Measurements from ENCODE around the gene TPSG1.
"Not testable (repeated sequence)": the region's sequence is repeated elsewhere in the genome, so short reads cannot be mapped to it uniquely, and the experiment has no call there.

The TPSG1 gene

GRCh38 chr16:1225051-1225451 lies at the start of gene TPSG1:
TSS of gene TPSG1 (minus strand) at chr16:1225268. CDS start at chr16:1225252, 16 bp downstream.
- no peak for DNase-seq (ENCODE audit: extremely low read depth in 1 of 2, low read depth in 1 of 2)

DNA sequence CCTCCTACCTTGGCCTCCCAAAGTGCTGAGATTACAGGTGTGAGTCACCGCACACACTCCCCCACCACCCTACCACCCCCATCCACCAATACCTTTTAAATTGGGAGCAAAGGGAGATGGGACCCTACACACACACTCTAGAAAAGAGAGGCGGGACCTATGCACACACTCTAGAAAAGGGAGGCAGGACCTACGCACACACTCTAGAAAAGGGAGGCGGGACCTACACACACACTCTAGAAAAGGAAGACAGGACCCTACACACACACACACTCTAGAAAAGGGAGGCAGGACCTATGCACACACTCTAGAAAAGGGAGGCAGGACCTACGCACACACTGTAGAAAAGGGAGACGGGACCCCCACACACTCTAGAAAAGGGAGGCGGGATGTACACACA lies 49.7 kb upstream of the TPSG1 start:
- no peak for DNase-seq (ENCODE audit: extremely low read depth in 1 of 2, low read depth in 1 of 2)

DNA sequence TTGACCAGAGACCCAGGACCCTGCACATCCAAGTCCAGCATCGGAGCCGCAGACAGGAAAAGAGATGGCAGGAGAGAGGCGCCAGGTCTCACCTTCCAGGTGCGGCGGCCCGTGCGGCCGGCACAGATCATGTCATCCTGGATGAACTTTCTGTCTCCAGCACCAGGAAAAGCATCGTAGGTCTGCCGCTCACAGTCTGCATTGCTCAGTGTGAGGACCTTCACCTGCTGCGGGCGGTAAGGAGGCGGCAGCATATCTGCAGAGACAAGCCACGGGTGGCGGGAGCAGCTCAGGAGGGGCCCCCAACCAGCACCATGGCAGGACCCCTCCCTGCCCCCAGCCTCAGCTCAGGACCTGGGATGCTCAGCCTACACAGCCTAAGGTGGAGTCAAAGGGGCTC lies 48.7 kb upstream of the TPSG1 start:
- DNase-seq (ENCODE audit: extremely low read depth in 1 of 2, low read depth in 1 of 2): no peak

GRCh38 chr16:1272453-1273198 lies 47.6 kb upstream of the TPSG1 start:
- DNase-seq (ENCODE audit: extremely low read depth in 1 of 2, low read depth in 1 of 2): no peak

DNA sequence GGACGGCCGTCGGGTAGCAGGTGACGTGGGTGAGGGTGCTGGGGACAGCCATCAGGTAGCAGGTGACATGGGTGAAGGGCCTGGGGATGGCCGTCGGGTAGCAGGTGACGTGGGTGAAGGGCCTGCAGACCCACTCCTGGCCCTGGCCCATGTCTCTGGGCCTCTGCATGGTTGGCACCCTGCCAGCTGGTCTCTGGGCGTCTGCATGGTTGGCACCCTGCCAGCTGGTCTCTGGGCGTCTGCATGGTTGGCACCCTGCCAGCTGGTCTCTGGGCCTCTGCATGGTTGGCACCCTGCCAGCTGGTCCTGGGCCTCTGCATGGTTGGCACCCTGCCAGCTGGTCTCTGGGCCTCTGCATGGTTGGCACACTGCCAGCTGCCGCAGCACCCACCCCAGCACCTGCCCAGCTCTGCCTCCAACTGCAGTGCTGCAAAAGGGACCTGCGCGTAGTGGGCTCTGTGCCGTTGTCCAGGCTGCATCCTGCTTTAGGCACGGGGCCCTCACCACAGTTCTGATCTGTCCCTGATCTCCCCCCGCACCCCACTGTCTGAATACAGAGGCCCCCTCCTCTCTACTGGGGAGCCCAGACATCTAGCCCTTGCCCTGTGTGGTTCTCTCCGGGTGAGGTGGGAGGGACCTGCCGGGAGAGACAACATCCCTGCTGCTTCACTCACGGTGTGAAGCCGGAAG lies 46.8 kb upstream of the TPSG1 start:
- not testable (repeated sequence) for DNase-seq (ENCODE audit: extremely low read depth in 1 of 2, low read depth in 1 of 2)

- DNase-seq (ENCODE audit: extremely low read depth in 1 of 2, low read depth in 1 of 2): no peak
Measured at GRCh38 chr16:1271380-1271723, 46.3 kb upstream of the TPSG1 start.

DNA sequence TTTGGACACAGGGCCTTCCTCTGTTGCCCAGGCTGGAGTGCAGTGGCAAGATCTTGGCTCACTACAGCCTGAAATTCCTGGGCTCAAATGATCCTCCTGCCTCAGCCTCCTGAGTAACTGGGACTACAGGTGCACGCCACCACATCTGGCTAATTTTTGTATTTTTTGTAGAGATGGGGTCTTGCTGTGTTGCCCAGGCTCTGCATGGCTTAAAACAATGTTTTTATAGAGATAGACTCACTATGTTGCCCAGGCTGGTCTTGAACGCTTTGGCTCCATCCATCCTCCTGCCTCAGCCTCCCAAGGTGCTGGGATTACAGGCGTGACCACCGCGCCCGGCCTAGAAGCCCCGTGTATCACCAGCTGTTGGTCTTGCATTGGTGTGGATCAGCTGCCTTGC lies 44.4 kb upstream of the TPSG1 start:
- DNase-seq (ENCODE audit: extremely low read depth in 1 of 2, low read depth in 1 of 2): not testable (repeated sequence)

GRCh38 chr16:1265826-1266225 lies 40.8 kb upstream of the TPSG1 start:
- DNase-seq (ENCODE audit: extremely low read depth in 1 of 2, low read depth in 1 of 2): no peak

DNA sequence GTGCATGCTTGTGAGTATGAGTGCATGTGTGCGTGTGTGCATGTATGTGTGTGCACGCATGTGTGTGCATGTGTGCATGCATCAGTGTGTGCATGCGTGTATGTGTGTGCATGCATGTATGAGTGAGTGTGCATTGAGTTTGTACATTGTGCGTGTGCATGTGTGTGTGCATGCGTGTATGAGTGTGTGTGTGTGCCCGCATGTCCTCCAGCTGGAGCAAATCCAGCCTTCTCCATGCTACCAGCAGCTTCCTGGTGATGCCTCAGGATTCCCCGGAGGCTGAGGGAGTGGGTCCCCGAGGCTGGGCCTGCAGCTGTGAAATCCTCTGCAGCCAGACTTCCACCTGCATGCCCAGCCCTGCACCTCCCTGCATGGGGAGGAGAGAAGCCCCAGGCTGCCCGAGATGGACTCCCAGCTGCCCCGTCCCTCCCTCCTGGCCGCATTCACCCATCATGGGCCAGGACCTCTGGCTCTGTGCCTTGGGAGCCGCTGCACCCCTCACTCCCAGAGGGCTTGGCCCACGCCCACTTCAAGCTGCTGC lies 40.1 kb upstream of the TPSG1 start:
- no peak for DNase-seq (ENCODE audit: extremely low read depth in 1 of 2, low read depth in 1 of 2)

- no peak for DNase-seq (ENCODE audit: extremely low read depth in 1 of 2, low read depth in 1 of 2)
Measured at GRCh38 chr16:1264345-1265089, 39.4 kb upstream of the TPSG1 start.

DNA sequence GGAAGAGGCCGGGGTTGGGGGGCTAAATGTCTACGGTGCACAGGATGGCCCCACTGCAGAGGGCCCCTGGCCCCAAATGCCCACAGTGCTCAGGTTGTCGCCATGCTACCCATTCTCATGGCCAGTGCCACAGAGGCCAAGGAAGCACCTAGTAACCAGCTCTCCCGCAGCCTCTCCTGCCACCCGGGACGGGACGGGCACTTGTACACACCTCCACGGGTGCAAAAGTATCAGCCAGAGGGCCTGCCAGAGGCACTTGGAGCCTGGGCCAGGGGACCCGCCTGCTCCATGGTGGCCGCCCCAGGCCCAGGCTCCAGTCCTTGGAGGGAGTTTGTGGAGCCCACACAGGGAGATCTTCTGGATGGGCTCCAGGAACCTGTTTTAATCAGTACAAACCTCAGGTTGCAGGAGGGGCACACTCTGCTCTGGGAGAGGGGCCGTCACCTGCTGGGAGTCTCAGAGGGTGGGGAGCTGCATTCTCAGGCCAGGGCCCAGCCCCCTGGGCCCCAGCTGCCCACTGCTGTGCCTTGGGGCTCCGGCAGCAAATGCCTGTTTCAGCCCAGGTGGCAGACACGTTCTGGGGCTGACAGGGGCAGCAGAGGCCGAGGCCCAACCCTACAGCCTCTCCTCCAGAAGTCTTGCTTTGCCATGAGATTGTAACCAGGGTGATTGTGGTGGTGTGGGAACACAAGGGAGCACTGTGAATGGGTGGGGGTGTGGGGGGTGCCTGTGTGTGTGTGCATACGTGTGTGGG lies 38.7 kb upstream of the TPSG1 start:
- DNase-seq (ENCODE audit: extremely low read depth in 1 of 2, low read depth in 1 of 2): no peak

GRCh38 chr16:1262846-1263221 lies 37.8 kb upstream of the TPSG1 start:
- no peak for DNase-seq (ENCODE audit: extremely low read depth in 1 of 2, low read depth in 1 of 2)

DNA sequence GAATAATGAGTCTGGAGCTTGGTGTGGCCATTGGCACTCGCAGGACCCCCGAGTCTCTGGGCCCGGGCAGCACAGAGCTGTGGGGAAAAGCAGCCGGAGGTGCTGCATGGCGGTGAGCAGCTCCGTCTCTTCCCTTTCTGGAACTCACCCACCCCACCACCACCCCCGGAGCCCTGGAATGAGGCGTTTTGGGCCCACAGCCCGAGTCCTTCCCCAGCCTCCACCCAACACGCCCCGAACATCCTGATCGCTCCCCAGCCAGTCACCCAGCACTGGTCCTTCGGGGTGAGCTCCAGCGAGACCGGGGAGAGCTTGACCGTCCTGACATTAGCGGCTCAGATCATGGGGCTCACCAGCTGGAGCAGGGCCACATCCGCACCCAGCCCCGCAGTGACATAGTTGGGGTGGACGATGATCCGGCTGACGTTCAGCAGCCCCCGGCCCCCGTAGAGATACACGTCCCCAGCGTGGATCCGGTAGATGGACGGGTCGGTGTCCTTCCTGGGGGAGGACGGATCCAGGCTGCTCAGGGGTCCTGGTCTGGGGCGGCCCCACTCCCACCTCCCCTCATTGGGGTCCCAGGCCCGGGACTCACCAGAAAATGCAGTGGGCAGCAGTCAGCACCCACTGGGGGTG lies 37.3 kb upstream of the TPSG1 start:
- no peak for DNase-seq (ENCODE audit: extremely low read depth in 1 of 2, low read depth in 1 of 2)

- no peak for DNase-seq (ENCODE audit: extremely low read depth in 1 of 2, low read depth in 1 of 2)
Measured at GRCh38 chr16:1261131-1261892, 36.2 kb upstream of the TPSG1 start.

DNA sequence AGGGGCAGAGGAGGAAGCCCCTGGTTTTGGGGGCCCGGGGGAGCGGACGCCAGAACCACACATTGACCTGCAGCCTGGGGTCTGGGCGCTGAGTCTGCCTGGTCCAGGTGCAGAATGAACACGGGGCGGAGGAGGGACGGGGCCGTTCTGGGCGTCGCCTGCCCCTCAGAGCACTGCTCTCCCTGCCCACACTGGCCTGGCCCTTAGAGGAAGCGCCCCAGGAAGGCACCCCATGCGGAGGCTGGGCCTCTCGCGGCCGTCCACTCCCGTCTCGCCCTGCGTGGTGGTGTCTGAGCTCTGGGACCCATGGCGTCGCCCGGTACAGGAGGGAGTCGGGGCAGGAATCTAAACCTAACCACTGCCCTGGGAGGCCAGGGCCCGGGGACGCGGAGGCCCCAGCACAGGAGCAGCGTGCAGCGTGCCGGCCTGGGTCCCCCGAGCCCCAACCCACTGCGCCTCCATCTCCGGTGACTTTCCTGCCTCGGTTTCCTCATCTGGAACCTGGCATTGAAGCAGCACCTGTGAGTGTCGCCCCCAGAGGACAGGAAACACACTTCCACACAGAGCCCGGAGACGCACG lies 35.1 kb upstream of the TPSG1 start:
- no peak for DNase-seq (ENCODE audit: extremely low read depth in 1 of 2, low read depth in 1 of 2)

GRCh38 chr16:1259760-1260068 lies 34.6 kb upstream of the TPSG1 start:
- DNase-seq (ENCODE audit: extremely low read depth in 1 of 2, low read depth in 1 of 2): no peak

- DNase-seq (ENCODE audit: extremely low read depth in 1 of 2, low read depth in 1 of 2): peak in 1 of 2 donors; percentile 14
Measured at GRCh38 chr16:1258906-1259759, 34.1 kb upstream of the TPSG1 start.

- DNase-seq (ENCODE audit: extremely low read depth in 1 of 2, low read depth in 1 of 2): no peak
Measured at GRCh38 chr16:1258225-1258600, 33.1 kb upstream of the TPSG1 start.

Measured in activated CD8-positive, alpha-beta memory T cell treated with anti-CD3 and anti-CD28 coated beads for 1 hour (primary cell).